HG03159 (cell line): ENCODE data around the gene PRIM2.
A peak's percentile ranks its signal among the peaks of the same experiment; 100 is the strongest.
"Not testable (repeated sequence)": the region's sequence is repeated elsewhere in the genome, so short reads cannot be mapped to it uniquely, and the experiment has no call there.

Source experiments
- ATAC-seq: cut with Tn5 transposase; IDR thresholded peaks from one replicate; pipeline ENCODE4 v1.9.1; 2021; ENCODE audit warnings: mild to moderate bottlenecking, moderate library complexity; ENCODE audit not compliant: unreplicated experiment

PRIM2 gene

DNA sequence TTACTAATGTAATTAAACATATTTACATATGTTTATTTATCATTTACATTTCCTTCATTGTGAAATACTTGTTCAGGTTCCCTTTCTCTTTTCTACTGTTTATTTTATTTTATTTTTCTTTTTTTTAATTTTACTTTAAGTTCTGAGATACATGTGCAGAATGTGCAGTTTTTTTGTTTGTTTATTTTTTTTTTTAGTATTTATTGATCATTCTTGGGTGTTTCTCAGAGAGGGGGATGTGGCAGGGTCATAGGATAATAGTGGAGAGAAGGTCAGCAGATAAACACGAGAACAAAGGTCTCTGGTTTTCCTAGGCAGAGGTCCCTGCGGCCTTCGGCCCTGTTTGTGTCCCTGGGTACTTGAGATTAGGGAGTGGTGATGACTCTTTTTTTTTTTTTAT, 8.7 kb upstream of the PRIM2 start:
- ATAC-seq, result not testable (repeated sequence)

GRCh38 chr6:57310095-57310816, 7.2 kb upstream of the PRIM2 start:
- ATAC-seq, result not testable (repeated sequence)

GRCh38 chr6:57310817-57311157, 6.6 kb upstream of the PRIM2 start:
- ATAC-seq, result no peak

GRCh38 chr6:57311300-57312003, 6.0 kb upstream of the PRIM2 start:
- not testable (repeated sequence) for ATAC-seq

DNA sequence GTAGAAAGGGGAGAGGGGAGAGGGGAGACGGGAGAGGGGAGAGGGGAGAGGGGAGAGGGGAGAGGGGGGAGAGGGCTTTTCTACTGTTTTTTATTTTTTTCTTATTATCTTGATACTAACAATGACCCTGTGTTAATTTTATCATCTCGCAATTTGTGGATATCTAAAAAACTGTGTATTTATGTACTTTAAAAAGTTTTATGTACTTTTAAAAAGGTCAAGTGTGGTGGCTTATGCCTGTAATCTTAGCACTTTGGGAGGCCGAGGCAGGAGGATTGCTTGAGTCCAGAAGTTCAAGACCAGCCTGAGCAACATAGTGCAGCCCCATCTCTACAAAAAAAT, 5.5 kb upstream of the PRIM2 start:
- ATAC-seq, result no peak

DNA sequence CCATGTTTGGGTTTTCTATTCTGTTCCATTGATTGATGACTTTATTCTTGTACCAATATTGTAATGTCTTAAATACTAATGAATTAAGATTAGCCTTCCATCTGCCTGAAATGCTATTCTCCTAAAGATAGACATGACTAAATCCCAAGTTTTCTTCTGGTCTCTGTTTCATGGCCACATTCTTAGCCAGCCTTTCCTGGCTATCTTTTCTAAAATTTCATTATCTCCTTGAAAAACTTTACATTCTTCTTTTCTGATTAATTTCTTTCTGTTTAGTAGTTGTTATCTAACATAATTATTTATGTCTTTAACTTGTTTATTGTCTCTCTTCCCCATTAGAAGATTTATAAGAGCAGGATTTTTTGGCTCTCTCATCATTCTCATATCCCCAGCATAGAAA, 4.4 kb upstream of the PRIM2 start:
- no peak for ATAC-seq

DNA sequence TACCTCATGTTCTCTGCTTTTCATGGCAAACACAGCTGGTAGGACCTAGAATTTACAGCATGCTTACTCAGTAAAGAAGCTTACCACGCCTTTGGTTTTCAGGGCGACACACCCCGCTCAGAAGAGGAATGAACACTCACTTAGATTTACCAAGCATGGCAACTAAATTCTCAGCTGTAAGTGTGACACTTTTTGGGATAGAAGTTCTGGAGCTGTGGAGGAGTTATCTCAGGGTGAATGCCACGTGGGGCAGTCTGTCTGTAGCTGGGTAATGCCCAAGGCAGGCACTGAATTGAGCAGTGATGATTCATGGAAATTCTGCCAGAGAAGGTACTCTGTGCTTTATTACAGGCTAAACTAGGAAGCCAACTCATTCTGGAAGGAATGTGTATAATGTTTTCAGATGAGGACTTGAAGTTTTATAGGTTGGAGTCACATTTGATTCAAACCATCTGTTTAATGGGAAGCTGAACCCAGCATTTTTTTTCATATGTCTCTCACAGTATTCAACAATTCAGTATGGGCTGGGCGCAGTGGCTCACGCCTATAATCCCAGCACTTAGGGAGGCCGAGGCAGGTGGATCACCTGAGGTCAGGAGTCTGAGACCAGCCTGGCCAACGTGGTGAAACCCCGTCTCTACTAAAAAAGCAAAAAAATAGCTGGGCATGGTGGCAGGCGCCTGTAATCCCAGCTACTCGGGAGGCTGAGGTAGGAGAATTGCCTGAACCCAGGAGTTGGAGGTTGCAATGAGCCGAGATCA, 3.5 kb upstream of the PRIM2 start:
- ATAC-seq, result no peak

GRCh38 chr6:57315111-57315510, 2.3 kb upstream of the PRIM2 start:
- no peak for ATAC-seq

DNA sequence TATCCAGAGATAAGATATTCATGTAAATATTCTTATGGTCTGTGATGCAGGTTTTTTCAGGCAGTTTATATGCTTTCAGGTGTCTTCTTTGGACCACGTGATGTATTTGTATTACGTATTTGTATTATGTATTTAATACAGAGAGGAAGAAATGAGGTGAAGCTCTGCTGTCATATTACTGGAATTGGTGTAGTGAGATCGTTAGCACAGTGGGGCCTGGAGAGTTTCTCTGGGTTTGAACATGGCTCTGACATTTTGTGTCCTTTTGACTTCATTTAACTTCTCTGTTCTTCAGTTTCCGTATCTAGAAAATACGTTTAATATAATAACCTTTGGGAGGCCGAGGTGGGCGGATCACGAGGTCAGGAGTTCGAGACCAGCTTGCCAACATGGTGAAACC, 1.6 kb upstream of the PRIM2 start:
- no peak for ATAC-seq

GRCh38 chr6:57316581-57317059, 810 bp upstream of the PRIM2 start:
- peak; percentile 87 for ATAC-seq

GRCh38 chr6:57324538-57324937, 7.1 kb downstream of the PRIM2 start:
- no peak for ATAC-seq

DNA sequence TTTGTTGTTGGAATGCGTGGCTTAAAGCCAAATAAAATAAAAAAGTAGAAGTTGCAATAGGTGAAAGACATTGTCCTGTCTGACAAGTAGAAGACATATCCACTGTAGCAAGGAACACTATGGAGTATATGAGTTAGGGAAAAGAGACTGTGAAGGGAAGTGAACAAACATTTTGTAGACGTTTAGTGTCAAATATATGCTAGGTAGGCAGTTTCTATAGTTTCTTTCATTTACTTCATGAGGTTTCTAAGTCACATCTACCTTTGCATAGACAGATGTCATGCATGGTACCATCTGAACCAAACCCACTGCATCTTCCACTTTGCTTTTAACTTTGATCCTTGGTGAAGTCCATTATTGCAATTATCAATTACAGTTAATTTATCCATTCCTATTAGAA, 9.9 kb downstream of the PRIM2 start:
- ATAC-seq, result no peak

DNA sequence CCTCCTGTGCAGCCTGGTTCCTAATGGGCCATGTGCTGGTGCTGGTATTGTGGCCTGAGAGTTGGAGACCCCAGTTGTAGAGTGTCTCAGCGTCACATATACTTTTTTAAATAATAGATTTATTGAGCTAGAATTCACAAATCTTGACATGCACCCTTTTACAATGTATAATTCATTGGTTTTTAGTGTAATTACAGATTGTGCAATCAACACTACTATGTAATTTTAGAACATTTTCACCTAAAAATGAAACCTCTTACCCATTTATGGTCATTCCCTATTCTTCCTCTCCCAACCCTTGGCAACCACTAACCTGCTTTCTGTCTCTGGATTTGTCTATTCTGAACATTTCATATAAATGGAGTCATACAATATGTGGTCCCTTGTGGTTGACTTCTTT, 10.6 kb downstream of the PRIM2 start:
- ATAC-seq, result no peak

GRCh38 chr6:57329933-57330332, 12.5 kb downstream of the PRIM2 start:
- no peak for ATAC-seq

DNA sequence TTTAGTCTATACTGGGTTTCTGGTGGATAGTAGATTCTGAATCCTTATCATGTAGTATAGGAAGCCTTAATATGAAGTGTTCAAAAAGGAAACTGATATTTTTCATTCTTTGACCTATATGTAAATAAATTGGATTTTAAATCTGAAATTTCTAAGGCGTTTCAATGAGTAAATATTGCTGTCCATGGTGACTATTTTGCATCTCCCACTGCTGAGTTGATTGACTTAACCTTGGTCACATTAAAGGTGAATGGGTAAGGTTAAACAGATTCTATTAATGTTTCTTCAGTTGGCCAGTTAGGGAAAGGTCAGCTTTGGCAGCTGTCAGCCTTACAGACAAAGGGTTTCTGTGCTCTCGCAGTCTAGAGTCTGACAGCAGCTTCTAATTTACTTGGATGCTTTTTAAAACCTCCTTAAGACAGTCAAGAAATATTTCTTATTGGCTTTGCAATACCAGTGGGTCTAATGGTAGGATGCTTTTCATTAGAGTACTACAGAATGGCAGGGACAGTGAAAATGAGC, 24.8 kb downstream of the PRIM2 start:
- no peak for ATAC-seq

- not testable (repeated sequence) for ATAC-seq
These were observed 25.9 kb downstream of the PRIM2 start for GRCh38 chr6:57343342-57343741.

DNA sequence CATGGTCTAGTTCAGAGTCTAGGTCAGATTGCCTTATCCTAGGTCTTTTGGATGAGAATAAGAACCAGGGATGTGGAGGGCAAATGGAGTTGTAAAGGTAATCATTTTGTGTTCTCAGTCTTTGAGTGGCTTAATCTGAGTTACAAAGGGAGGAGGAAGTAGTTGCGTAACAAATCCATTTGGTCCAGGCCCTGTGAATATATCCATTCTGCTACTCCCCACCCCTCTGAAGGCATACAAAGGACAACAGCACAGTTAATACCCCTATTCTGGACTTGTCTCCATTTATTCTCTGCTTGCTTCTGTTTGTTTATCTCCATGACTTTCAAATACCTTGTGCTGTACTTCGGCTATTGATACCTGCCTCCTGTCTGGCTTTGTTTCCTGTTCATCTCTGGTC, 29.3 kb downstream of the PRIM2 start:
- not testable (repeated sequence) for ATAC-seq

DNA sequence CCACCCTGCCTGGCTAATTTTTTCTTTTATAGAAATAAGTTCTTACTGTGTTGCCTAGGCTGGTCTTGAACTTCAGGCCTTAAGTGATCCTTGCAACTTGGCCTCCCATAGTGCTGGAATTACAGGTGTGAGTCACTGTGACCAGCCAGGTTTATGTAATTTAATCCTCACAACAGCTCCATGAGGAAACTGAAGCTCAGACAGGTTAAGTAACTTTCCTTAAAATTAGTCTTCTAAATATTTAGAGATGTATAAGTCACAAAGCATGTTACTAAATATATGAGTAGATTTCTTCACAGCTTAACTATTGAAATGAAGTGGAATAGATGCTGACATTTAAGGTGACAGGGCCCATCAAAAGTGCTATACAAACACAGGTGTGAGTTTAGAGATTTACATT, 30.2 kb downstream of the PRIM2 start:
- not testable (repeated sequence) for ATAC-seq

DNA sequence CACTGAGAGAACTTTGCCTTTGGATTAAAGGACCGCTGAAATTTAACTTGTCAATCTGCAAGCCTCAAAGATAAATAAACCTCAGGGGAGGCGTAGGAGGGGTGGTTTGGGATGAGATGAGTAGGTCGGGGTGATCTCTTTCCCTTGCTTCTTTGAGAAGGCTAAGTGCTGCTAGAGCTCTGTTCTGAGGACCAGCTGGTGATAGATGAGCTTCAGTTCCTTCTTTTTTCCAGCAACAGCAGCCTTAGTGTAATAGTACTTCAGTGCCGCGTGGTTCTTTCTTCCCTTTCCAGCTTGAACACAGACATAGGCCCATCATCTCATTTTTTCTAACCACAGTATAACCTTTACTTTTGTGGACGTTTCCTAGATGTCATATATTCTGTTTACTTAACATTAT, 33.0 kb downstream of the PRIM2 start:
- ATAC-seq, result not testable (repeated sequence)

DNA sequence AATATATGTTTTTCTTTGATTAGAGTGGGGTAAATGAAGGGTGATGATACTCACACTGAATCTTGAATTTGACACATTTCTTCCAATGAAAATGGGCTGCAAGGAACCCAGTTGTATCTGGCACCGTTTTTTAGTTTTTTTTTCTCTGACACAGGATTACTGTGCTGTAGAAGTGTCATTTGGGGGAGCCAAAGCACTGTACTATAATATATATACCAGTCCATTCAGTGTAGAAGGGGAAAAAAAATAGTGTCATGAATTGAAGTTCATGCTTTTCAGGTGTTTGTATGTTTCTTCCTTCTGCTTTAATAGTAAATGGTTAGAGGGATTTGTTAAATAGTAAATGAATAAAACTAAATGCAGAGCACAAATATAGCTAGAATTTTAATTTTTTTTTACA, 35.2 kb downstream of the PRIM2 start:
- ATAC-seq, result not testable (repeated sequence)

DNA sequence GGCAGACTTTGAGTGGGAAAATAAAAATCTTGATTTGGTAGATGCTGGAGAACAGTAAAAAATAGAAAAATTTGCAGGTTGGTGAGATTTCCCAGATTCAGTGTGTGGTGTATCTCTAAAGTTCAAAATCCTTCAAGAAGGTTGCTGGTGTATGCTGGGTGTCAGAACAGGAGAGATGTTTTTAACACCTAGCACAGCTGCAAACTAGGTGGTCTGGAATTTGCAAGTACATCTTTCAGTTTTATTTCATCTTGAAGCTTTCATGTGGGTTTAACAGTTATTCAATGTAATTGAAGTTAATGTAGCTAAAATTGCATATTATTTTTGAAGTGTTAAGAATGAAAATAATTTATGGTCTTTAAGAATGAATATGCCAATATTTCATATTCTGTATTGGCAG, 40.9 kb downstream of the PRIM2 start:
- ATAC-seq, result not testable (repeated sequence)

DNA sequence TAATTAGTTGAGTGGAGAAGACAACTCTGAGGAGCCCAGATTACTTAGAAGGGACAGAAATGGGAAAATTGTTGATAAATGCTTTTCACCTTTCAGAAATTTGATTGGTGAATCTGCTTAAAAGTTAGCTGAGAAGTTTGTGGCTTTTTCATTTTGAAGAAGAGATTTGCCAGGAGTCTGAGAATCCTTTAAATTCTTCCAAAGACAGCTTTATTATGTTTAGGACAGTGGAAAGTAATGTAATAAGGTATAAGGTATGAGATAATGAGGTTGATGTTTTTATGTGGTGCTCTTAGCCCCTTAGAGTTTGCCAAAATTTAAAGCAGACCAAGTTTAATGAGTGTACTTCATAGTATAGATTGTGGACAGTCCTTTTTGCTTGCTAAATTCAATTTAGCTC, 42.3 kb downstream of the PRIM2 start:
- not testable (repeated sequence) for ATAC-seq
